SHP77 treated with DMSO at 0.1 percent for 48 hours (cell line): ENCODE data around the gene SCYGR2.
"Not testable (repeated sequence)": the region's sequence is repeated elsewhere in the genome, so short reads cannot be mapped to it uniquely, and the experiment has no call there.

Experiments used
- DNase-seq: peaks from one replicate; lab custom pipeline; 2025; lab: John Stamatoyannopoulos, UW

SCYGR2 gene

GRCh38 chr2:227598835-227599503, at the start of gene SCYGR2:
SCYGR2 (plus strand) TSS chr2:227598893; CDS start chr2:227598893, 0 bp downstream.
- DNase-seq = not testable (repeated sequence)

GRCh38 chr2:227551836-227552235, 46.9 kb upstream of the SCYGR2 start:
- DNase-seq = no peak

- no peak for DNase-seq
Measured at GRCh38 chr2:227562581-227562980, 36.1 kb upstream of the SCYGR2 start.

- no peak for DNase-seq
Measured at GRCh38 chr2:227565080-227565479, 33.6 kb upstream of the SCYGR2 start.

DNA sequence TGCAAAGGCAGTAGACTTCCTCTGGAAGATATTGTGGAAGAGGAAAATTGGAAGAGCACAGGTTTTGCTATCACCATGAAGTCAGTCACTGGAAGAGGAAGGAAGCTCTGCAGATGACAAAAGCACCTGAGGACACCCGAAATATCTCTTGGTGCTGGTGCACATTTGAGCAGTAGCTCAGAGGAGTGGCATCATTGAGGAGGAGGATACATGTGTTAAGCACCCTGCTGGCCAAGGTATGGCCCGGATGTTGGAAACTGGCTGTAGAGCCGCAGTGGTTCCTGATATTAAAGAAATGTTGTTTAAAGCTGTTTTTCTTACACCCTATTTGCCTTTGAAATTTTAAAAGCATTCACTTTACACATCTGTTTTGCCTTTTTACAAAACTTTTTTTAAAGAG, 32.7 kb upstream of the SCYGR2 start:
- DNase-seq = no peak

DNA sequence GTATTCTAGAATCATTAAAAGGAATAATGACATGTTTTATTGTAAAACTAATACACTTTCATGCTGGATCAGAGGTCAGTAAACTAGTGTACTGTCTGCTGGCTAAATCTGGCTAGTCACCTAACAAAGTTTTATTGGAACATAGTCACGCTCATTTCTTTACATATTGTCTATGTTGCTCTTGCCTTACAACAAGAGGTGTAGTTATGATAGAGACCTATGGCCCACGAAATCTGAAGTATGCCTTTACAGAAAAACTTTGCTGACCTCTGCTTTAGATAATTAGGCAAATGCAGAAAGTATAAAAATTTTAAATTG, 29.9 kb upstream of the SCYGR2 start:
- DNase-seq = no peak

DNA sequence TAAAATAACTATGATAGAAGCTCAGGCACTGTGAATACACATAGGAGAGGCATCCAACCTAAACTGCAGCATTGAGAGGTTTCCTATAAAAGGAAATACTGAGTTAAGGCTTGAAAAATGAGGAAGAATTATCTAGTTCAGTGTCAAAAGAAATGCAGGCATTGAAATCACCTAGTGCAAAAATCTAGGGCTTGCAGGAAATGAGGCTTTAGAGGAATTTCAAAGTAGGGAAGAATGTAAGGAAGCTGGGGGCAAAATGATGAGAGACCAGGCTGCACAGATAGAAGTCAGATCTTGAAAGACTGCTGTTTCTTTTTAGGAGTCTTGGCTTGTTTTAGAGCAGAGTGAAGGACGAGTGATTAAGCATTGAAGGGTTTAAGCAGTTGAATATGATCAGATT, 28.1 kb upstream of the SCYGR2 start:
- DNase-seq = no peak

DNA sequence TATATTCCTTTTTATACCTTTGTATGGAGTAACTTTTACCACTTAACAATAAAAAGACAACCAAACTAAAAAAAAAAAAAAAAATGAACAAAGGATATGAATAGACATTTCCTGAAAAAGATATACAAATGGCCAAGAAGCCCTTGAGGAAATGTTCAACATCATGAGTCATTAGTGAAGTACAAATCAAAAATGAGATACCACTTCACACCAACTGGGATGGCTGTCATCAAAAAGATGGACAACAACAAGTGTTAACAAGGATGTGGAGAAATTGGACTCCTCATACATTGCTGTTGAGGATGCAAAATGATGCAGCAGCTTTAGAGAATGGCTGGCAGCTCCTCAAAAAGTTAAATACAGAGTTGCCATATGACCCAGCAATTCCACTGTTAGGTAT, 22.6 kb upstream of the SCYGR2 start:
- DNase-seq = no peak

DNA sequence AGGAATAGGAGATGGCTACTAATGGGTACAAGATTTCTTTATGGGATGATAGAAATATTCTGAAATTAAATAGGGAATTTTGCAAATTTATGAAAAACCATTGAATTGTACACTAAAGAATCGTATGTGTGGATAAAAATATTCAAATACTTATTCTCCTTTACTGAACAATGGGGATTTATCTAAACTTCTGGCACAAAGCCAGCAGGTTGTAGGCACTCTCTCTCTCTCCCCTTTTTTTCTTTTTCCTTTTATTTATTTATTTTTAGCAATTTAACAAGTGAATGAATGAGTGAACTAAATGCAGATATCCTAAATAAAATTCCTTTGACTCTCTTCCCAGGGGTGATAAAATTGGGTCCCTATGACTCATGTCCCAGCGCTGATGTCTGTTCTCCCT, 21.9 kb upstream of the SCYGR2 start:
- DNase-seq = no peak

DNA sequence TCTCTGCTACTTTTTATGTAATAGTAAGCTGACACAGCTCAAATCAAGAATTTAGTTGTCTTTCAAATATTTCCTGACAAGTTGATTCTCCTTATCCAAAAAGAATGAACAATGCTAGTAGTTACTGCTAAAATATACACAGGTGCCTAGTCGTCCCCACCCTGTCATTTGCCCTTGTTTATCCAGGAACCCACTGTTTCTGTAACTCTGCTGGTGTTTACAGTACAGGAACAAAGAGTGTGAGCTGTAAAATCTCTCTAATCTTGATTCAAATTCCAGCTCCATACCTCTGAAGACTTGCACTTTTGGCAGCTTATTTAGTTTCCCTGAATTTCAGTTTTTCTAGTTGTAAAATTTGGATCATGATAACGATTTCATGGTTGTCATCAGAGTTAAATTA, 21.1 kb upstream of the SCYGR2 start:
- no peak for DNase-seq

DNA sequence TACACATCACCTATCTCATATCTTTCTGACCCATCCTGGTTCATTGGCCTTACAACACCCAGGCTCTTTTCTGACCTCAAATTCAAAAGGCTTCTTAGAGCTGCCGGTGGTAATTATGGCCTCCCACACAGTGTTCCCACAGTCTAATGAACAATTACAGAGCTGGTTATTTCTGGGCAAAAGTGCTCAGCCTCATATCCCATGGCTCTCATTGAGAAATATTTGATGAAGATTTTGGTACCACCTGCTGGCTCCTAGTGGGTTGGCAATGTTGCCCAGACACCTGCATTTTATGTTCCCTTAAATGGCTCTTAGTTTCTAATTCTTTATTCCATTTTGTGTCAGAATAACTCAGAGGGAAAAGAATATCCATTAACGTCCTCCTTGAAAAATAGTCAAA, 20.1 kb upstream of the SCYGR2 start:
- no peak for DNase-seq

DNA sequence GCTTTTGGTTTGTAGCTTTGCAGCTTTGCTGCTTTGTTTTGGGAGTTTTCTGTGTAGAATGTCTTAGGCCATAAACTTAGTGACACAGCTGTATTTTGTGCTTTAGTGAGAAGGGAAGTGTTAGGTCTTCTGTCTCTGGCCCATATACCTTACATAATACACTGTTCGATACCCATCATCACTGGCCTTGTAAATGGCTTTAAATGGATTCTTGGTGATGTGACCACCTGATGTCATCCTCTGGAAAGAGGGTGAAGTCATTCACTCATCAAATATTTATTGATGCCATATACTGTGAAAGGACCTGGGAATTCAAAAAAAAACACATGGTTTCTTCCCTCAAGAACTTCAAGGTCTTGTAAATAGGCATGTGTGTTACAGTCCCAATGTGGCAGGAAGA, 18.9 kb upstream of the SCYGR2 start:
- no peak for DNase-seq

GRCh38 chr2:227582369-227582768, 16.3 kb upstream of the SCYGR2 start:
- DNase-seq = no peak

DNA sequence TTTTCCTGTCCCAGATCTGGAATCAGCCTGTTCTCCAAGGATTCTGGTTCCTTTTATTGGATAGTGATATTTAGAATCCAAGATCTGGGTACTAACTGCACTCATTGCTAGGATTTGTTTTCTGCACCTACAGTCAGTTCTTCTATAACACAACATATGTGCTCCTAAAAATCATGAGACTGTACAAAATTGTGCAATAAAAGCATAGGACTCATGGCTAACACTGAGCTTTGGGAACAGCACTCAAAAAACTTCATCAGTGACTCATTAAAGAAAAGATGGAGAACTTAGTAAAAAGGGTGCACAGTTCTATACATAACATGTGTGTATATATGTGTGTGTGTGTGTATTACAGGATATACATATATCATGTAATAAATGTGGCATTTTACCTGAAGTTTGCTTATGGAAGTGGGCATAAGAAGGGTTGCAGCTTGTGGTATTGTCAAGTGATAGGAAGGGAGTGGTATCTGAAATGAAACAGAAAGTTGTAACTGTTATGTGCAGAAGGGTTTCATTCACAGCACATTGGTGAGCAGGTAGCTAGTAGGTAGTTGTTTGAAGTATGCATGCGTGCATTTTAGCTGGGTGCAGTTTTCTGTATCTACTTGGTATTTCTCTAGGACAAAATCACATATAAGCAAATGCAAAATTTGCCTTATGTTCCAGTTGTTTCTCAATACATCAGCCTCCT, 5.9 kb upstream of the SCYGR2 start:
- no peak for DNase-seq

- no peak for DNase-seq
Measured at GRCh38 chr2:227595797-227596196, 2.9 kb upstream of the SCYGR2 start.

DNA sequence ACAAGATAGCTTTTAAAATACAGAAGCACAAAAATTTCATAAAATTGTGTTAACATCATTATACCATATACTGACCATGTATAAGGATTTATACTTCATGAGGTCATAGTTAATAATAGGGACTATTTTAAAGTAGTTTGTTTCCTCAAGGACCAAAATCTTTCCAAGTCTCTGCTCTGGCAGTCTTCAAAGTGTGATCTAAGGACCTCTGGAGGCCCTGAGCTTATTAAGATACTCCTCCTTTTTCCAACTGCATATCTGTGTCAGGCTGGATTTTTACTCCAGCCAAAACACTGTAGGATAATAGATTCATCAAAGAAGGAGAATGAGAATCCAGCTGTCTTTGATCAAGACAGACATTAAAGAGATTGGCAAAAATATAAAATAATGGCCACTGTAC, 1.7 kb upstream of the SCYGR2 start:
- DNase-seq = no peak

GRCh38 chr2:227597998-227598397, 695 bp upstream of the SCYGR2 start:
- DNase-seq = no peak

DNA sequence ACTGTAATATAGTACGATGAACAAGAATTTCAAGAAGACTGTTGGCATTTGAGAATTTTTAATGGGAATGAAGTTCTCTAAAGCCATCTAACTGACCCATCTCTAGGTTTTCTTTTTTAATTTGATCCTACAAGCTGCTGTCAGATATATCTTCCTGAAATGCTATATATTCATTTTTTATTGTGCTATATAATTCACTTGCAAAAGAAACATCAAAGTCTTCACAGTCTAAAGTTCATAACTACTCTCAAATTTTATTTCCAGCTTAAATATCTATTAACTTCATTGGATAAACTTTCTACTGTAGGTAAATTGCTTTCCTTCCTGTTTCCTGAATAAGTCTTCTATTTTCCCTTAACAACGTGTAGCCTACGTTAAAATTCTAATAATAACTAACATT, 3.7 kb downstream of the SCYGR2 start:
- no peak for DNase-seq

DNA sequence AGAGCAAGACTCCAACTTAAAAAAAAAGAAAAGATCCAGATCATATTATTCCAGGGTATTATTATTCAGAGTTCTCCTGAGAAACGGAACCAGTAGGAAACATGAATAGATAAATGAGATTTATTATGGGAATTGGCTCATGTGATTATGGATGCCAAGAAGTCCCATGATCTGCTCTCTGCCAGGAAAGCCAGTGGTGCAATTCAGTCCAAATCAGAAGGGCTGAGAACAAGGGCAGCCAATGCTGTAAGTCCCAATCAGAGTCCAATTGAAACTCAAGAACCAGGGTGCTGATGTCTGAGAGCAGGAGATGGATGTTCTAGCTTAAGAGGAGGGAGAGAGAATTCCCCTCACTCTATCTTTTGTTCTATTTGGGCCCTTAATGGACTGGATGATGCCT, 7.8 kb downstream of the SCYGR2 start:
- DNase-seq = no peak

DNA sequence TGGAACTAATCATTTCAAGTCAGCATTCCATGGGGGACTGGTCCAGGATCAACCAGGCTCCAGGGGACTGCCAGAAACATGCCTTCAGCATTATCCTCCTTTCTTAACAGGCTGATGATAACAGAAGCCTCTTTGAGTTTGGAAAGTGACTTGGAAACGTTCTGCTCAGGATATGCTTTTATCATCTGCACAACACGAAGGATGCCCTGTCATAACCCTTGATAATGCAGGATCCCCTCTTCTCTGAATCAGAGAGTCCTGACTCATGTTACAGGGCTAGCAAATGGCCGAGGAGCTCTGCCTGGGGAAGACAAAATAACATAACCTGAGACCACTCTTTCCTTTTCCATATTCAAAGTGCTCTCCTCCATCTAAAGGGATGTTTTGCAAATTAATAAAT, 9.2 kb downstream of the SCYGR2 start:
- no peak for DNase-seq

GRCh38 chr2:227608561-227609338, 10.1 kb downstream of the SCYGR2 start:
- DNase-seq = no peak

DNA sequence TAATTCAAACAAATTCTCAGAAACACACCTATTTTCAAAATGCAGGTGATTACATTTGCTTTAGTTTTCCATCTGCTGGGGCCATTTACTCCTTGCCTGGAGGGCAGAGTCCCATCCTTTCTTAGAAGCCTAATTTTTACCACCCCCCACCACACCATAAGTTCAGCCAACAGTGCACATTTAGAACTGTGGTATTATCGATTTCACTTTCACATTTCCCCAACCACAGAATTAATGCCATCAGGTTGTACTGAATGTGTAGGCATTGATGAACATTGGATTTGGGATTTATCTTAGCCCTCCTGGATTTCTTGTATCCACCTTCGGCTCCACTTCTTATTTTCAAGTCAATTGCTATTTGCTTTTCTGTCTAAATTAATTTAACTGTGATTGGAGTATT, 11.4 kb downstream of the SCYGR2 start:
- no peak for DNase-seq

- DNase-seq = no peak
Measured at GRCh38 chr2:227612546-227613271, 14.0 kb downstream of the SCYGR2 start.
